Gastroesophageal sphincter (tissue), 4 donors: ENCODE results near the gene VAV3. TPM values are rescaled to one million over a fixed set of nuclear protein-coding genes. Genes with fewer than 3 reads are reported as not detected.

Experiments
- ATAC-seq: fragments of 150-250 bp; one replicate; pipeline ENCODE4 v1.9.1; 2016; ENCODE audit warnings: mild to moderate bottlenecking, moderate library complexity
- H3K27ac ChIP-seq, 4 donors: fragments of 200-600 bp; sonication (generic) in 3 of 4; 1 replicate in 3 of 4; 2 replicates in 1 of 4; pipeline ENCODE4 v1.5.1; 2016 to 2019
- H3K27me3 ChIP-seq: fragments of 200-600 bp; sonication (generic); one replicate; pipeline ENCODE4 v1.5.1; 2019
- H3K36me3 ChIP-seq, 2 donors: fragments of 200-600 bp; sonication (generic); one replicate each; pipeline ENCODE4 v1.5.1; 2019; ENCODE audit warnings: control low read depth in 1 of 2
- H3K4me1 ChIP-seq, 3 donors: fragments of 200-600 bp; sonication (generic); 1 replicate in 2 of 3; 2 replicates in 1 of 3; pipeline ENCODE4 v1.5.1; 2016 to 2019; ENCODE audit warnings: control low read depth in 2 of 3
- H3K4me3 ChIP-seq, 2 donors: fragments of 200-600 bp; sonication (generic); one replicate each; pipeline ENCODE4 v1.5.1; 2019; ENCODE audit warnings: mild to moderate bottlenecking in 1 of 2, moderate library complexity in 1 of 2
- H3K9me3 ChIP-seq, 3 donors: fragments of 200-600 bp; sonication (generic); one replicate each; pipeline ENCODE4 v1.5.1; 2017 to 2019; ENCODE audit warnings: control low read depth in 2 of 3
- EP300 ChIP-seq: sonication (generic); formaldehyde crosslinking; IDR thresholded peaks from one replicate; pipeline ENCODE4 v1.6.1; 2017; ENCODE audit warnings: antibody characterized with exemption, mild to moderate bottlenecking
- POLR2A ChIP-seq, 2 donors: fragments of 450-650 bp; IDR thresholded peaks; one replicate each; pipeline ENCODE4 v1.6.1; 2017; ENCODE audit warnings: antibody characterized with exemption in 2 of 2, mild to moderate bottlenecking in 2 of 2, moderate library complexity in 1 of 2
- POLR2AphosphoS5 ChIP-seq: sonication (generic); formaldehyde crosslinking; IDR thresholded peaks from one replicate; pipeline ENCODE4 v1.6.1; 2017; ENCODE audit warnings: antibody characterized with exemption
- WGBS, 2 donors: methylation state at CpG; one replicate each; pipeline ENCODE4 v1.1.5; 2018; ENCODE audit warnings: low coverage in 1 of 2; 5-methylcytosine and 5-hydroxymethylcytosine counted together
- total RNA-seq, 4 donors: library from RNA; depleted of rRNA; stranded (reverse); fragments of >200 nt; gene quantifications; one replicate each; pipeline ENCODE4 v1.1.0, GENCODE V29; 2016
- TF ChIP-seq, protein P1 (sequence below), 4 experiments: fragments of 200-600 bp in 2 of 4; fragments of 450-650 bp in 2 of 4; sonication (generic) in 1 of 4; IDR thresholded peaks; one replicate each; pipeline ENCODE4 v1.5.1; 2017 to 2019; ENCODE audit warnings: antibody characterized with exemption in 4 of 4, mild to moderate bottlenecking in 2 of 4, moderate library complexity in 2 of 4

The VAV3 gene
- total RNA-seq, 4 donors from 2014 or later, result 1.3 to 4.7 (median 2.9) TPM

- ATAC-seq, result no peak
- H3K4me3 ChIP-seq, result no peak overlapping the region
- TF ChIP-seq POLR2A (IDR thresholded peaks at IDR 0.05), result no peak
- no peak for TF ChIP-seq POLR2AphosphoS5
- TF ChIP-seq, protein P1, sequence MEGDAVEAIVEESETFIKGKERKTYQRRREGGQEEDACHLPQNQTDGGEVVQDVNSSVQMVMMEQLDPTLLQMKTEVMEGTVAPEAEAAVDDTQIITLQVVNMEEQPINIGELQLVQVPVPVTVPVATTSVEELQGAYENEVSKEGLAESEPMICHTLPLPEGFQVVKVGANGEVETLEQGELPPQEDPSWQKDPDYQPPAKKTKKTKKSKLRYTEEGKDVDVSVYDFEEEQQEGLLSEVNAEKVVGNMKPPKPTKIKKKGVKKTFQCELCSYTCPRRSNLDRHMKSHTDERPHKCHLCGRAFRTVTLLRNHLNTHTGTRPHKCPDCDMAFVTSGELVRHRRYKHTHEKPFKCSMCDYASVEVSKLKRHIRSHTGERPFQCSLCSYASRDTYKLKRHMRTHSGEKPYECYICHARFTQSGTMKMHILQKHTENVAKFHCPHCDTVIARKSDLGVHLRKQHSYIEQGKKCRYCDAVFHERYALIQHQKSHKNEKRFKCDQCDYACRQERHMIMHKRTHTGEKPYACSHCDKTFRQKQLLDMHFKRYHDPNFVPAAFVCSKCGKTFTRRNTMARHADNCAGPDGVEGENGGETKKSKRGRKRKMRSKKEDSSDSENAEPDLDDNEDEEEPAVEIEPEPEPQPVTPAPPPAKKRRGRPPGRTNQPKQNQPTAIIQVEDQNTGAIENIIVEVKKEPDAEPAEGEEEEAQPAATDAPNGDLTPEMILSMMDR (IDR thresholded peaks at IDR 0.05), result no peak
- no peak for TF ChIP-seq EP300
- H3K36me3 ChIP-seq, result no peaks in the 10 kb centered on the region
- WGBS, 2 donors, result 91 to 100% methylated on average over 1 of the region's 2 CpGs
- H3K27me3 ChIP-seq, result peaks cover 6% of the 10 kb centered on the region
- no peak overlapping the region for H3K27ac ChIP-seq
- H3K9me3 ChIP-seq, result no peaks in the 10 kb centered on the region
- no peaks in the 10 kb centered on the region for H3K4me1 ChIP-seq
These were observed 14.9 kb upstream of the VAV3 start for GRCh38 chr1:107979926-107980325.

DNA sequence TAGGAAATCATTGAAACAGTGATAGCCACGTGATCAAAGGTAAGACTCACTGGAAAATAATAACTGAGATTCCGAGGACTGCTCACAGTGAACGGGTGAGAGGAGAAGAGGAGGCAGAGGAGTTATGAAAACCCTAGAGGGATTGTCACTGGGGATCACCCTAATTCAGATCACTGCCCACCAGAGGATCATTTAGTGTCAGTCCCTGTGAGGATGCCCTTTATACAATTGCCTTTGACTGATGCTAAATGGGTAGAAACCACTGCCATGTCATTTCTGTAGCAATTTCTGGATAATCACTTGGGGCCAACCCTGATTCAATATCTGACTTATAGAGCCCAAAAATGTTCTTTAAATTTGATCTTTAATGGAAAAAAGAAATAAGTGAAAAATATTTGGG lies 14.1 kb upstream of the VAV3 start:
- H3K4me1 ChIP-seq, result no peaks in the 10 kb centered on the region
- peaks cover 6% of the 10 kb centered on the region for H3K27me3 ChIP-seq
- TF ChIP-seq, protein P1 (IDR thresholded peaks at IDR 0.05), result no peak
- TF ChIP-seq POLR2A (IDR thresholded peaks at IDR 0.05) (no peak), EP300 (no peak), POLR2AphosphoS5 (no peak)
- no peak overlapping the region for H3K4me3 ChIP-seq
- no peak overlapping the region for H3K27ac ChIP-seq
- H3K36me3 ChIP-seq, result no peaks in the 10 kb centered on the region
- no peaks in the 10 kb centered on the region for H3K9me3 ChIP-seq
- 87% methylated on average over 3 of the region's 3 CpGs; no CpG with 5 or more reads in 1 of the 2 donors for WGBS, 2 donors
- ATAC-seq, result no peak

DNA sequence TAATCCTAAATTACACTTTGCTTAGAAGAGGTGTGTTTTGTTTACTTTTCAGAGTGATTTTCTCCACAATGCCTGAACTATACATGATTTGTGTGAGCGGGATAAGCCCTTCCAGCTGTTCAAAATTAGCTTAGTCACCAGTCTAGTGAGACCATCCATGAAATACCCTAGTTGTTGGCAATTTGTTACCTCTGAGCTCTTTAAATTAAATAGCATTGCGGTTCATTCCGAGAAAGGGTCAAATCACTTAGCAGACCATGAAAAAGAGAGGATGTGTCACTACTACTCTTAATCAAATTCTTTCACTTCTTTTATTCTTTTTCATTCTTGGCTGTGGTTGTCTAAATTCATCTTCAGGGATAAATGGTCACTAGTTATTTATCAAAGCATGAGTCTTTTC lies 11.9 kb upstream of the VAV3 start:
- H3K27me3 ChIP-seq, result peaks cover under 1% of the 10 kb centered on the region
- 64 to 66% methylated on average over 3 of the region's 3 CpGs for WGBS, 2 donors
- H3K4me1 ChIP-seq, result no peaks in the 10 kb centered on the region
- no peak for ATAC-seq
- H3K27ac ChIP-seq, result no peak overlapping the region
- H3K4me3 ChIP-seq, result no peak overlapping the region
- TF ChIP-seq POLR2A (IDR thresholded peaks at IDR 0.05), result no peak
- TF ChIP-seq, protein P1 (IDR thresholded peaks at IDR 0.05), result no peak
- no peak for TF ChIP-seq EP300
- no peak for TF ChIP-seq POLR2AphosphoS5
- no peaks in the 10 kb centered on the region for H3K36me3 ChIP-seq
- H3K9me3 ChIP-seq, result no peaks in the 10 kb centered on the region

DNA sequence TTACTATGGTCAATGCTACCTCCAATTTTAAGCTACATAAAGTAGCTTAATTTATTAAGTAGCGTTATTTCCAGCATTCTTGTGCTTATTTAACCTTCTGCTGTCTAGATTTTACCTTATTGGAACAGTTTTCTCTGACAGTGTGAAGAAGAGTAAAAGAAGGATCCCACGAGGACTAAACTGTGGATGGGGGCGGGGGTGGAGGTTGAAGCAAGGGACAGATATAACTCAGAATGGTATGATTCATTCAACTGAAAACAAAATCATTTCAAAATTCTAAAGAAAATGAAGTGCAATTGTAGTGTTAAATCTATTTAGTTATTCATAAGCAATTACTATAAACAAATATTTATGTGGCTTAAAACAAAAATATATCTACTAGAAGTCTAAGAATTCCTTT lies 11.5 kb upstream of the VAV3 start:
- TF ChIP-seq POLR2AphosphoS5, result no peak
- no peak for TF ChIP-seq POLR2A (IDR thresholded peaks at IDR 0.05)
- no peak for TF ChIP-seq EP300
- TF ChIP-seq, protein P1 (IDR thresholded peaks at IDR 0.05), result no peak
- 84 to 91% methylated on average over 1 to 3 of the region's 3 CpGs for WGBS, 2 donors
- no peaks in the 10 kb centered on the region for H3K27me3 ChIP-seq
- H3K27ac ChIP-seq, result no peak overlapping the region
- H3K4me3 ChIP-seq, result no peak overlapping the region
- H3K9me3 ChIP-seq, result no peaks in the 10 kb centered on the region
- H3K36me3 ChIP-seq, result no peaks in the 10 kb centered on the region
- ATAC-seq, result no peak
- H3K4me1 ChIP-seq, result no peaks in the 10 kb centered on the region

DNA sequence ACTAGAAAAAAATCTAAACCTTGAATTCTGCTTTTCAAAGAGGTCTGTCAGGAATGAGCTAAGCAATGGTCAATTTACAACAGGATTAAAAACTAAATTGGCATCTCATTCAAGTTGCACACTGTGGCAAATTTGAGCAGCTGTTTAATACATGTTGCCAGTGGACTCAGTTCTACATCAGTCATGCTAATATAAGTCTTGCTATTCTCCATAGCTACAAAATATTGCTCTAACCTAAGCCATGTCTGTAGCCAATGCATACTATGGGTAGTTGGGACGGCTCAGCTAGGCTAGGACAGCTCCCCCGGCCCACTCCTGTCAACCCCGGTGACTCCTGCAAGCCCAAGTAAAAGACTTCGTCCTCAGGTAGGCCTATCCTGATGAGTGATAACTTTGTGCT lies 10.9 kb upstream of the VAV3 start:
- Histone ChIP-seq H3K4me3 (no peak overlapping the region), H3K4me1 (no peaks in the 10 kb centered on the region), H3K27me3 (no peaks in the 10 kb centered on the region), H3K9me3 (no peaks in the 10 kb centered on the region), H3K36me3 (no peaks in the 10 kb centered on the region), H3K27ac (no peak overlapping the region)
- TF ChIP-seq POLR2AphosphoS5 (no peak), EP300 (no peak), POLR2A (IDR thresholded peaks at IDR 0.05) (no peak)
- TF ChIP-seq, protein P1 (IDR thresholded peaks at IDR 0.05), result no peak
- no CpG with 5 or more reads among the region's 4 CpGs for WGBS, 2 donors
- ATAC-seq, result no peak
